ENCODE data around the gene PDLIM5.

The PDLIM5 gene

DNA sequence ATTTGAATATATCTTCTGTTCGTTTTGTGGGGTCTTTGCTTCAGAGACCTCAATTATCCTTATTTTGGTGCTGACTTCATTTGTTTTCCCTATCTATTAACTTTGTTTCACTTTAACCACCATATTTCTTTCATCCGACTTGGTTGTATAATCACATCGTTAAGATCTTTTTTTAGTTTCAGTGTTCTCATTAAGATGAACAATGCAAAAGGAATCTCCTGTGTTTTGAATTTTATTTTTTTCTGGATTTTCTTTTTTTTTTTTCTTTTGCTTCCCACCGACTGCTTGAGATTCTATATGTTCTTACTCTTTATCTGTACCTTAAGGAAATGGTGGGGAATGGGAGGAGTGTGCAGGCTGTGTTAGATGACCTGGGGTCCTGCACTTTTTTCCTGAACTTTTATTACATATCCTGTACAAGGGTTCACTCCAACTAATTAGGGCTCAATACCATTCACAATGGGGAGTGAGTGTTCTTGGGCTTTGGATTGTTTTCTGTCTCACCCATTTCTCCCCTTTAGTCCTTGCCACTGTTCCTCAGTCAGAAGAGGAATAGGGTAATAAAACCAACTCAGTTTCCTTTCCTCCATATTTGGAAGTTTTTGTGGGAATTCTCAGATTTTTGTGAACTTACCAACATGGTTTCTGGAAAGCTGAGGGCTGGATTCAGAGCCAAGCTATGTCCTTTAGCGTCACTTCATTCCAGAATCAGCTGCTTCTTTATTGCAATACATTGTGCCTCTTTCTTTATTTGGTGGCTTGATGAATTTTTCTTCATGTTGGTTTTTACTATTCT, 262.8 kb downstream of the PDLIM5 start:
- TF ChIP-seq, protein P1, sequence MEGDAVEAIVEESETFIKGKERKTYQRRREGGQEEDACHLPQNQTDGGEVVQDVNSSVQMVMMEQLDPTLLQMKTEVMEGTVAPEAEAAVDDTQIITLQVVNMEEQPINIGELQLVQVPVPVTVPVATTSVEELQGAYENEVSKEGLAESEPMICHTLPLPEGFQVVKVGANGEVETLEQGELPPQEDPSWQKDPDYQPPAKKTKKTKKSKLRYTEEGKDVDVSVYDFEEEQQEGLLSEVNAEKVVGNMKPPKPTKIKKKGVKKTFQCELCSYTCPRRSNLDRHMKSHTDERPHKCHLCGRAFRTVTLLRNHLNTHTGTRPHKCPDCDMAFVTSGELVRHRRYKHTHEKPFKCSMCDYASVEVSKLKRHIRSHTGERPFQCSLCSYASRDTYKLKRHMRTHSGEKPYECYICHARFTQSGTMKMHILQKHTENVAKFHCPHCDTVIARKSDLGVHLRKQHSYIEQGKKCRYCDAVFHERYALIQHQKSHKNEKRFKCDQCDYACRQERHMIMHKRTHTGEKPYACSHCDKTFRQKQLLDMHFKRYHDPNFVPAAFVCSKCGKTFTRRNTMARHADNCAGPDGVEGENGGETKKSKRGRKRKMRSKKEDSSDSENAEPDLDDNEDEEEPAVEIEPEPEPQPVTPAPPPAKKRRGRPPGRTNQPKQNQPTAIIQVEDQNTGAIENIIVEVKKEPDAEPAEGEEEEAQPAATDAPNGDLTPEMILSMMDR (IDR thresholded peaks at IDR 0.05; ENCODE audit: low read depth, low read length, missing control alignments), result no peak
- DNase-seq (ENCODE audit: low read depth), result no peak
- no peak overlapping the region for H3K4me3 ChIP-seq (ENCODE audit: low read depth, low read length)

DNA sequence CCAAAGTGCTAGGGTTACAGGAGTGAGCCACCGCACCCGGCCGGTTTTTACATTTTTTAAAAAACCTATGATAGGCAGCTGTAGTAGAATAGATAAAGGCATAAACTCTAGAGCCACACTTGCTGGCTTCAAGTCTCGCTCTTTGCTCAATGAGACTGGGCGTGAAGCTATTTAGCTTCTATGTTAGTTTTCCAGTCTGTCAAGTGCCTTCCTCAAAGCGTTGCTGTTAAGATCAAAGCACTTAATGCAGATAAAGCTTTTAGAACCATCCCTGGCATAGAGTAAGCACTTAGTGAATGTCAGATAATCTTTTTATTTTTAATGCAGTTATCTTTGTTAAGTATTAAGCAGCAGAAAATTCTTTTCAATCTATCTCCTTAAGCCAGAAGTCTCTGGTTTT, 264.0 kb downstream of the PDLIM5 start:
- DNase-seq (ENCODE audit: low read depth), result no peak
- no peak overlapping the region for H3K4me3 ChIP-seq (ENCODE audit: low read depth, low read length)
- TF ChIP-seq, protein P1 (IDR thresholded peaks at IDR 0.05; ENCODE audit: low read depth, low read length, missing control alignments), result no peak

Data from GM12864 (cell line).